ENCODE measurements around the gene SEC22B. TPM values are rescaled to one million over a fixed set of nuclear protein-coding genes. Genes with fewer than 3 reads are reported as not detected.
"Not testable (repeated sequence)": the region's sequence is repeated elsewhere in the genome, so short reads cannot be mapped to it uniquely, and the experiment has no call there.

SEC22B gene
- total RNA-seq, 1 donor = 15.9 TPM

DNA sequence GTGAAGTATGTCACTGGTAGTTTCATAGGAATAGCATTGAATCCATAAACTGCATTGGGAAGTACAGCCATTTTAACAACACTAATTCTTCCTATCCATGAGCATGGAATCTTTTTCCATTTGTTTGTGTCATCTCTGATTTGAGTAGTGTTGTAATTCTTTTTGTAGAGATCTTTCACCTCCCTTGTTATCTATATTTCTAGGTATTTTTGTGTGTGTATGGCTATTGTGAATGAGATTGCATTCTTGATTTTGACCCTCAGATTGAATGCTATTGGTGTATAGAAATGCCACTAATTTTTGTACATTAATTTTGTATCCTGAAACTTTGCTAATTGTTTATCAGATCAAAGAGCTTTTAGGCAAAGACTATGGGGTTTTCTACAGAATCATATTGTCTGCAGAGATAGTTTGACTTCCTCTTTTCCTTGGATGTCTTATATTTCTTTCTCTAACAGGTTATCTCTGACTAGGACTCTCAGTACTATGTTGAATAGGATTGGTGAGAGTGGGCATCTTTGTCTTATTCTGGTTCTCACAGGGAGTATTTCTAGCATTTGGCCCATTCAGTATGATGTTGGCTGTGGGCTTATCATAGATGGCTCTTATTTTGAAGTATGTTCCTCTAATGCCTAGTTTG is 26.8 kb downstream of the SEC22B start:
- not testable (repeated sequence) for DNase-seq (ENCODE audit: low read depth in 2 of 3, low spot score in 2 of 3)

DNA sequence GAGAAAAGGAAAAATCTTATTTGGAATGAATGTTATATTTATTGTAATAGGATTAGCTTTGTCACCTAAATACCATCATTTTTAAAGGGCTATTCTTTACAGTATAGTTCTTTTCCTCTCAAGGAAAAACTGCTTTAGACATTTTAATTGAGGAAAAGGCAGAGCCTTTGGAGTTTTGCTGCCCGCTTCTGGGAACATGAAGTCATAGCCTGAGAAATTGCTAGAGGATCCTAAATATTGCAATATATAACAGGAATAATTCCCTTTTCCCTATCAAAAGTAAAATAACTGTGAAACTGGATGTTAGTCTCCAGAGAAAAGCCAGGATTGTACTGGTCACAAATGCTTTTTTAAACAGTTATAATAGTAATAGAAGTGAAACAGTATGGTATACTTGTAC is 30.5 kb downstream of the SEC22B start:
- not testable (repeated sequence) for DNase-seq (ENCODE audit: low read depth in 2 of 3, low spot score in 2 of 3)

DNA sequence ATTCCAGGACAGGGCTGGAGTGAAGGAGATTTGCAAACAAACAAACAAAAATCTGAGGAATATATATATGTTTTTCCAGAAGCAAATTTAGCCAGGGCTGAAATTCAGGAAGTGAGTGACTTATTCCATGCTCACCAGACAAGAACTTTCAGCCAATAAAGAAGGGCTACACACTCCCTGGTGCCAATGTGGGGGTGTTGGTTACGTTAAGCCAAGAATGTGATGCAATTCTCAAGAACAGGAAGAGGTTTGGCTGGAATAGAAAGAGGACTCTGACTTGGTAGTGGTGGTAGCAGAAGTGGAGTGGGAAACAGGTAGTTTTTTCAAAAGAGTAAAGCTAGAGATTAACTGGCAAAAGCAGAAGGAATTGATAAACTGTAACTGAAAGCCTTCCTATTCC is 31.7 kb downstream of the SEC22B start:
- not testable (repeated sequence) for DNase-seq (ENCODE audit: low read depth in 2 of 3, low spot score in 2 of 3)

DNA sequence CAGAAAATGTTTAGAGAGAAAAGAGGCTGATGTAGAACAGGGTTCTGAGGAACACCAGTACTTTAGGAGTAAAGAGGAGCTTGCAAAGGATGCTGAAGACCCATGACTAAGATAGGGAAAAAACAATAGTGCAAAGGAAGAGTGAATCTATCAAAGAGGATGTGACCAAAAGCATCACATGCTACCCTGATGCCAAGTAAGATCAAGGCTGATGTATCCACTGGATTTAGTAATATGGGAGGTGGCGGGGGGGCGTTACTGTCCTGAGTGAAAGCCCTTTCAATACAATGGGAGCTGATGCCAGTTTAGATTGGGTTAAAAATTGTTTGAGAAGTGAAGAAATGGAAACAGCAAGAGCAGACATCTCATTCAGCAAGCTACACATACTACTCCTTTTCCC is 32.2 kb downstream of the SEC22B start:
- not testable (repeated sequence) for DNase-seq (ENCODE audit: low read depth in 2 of 3, low spot score in 2 of 3)

DNA sequence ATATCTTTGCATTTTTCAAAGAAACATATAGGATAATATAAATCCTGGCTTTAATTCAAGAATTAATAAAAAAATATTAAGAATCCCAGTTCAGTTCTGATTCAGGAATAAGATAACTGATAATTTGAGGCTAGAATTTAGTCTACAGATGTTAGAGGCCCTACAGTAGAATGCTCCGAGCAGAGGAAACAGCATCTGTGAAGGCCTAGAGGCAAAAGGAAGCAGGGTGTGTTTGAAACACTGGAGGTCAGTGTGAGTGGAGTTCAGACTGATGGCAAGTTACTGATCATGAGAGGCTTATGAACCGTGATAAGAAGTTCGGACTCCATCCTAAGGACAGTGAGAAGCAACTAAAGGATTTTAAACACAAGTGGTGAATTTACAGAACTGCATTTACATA is 33.0 kb downstream of the SEC22B start:
- not testable (repeated sequence) for DNase-seq (ENCODE audit: low read depth in 2 of 3, low spot score in 2 of 3)

DNA sequence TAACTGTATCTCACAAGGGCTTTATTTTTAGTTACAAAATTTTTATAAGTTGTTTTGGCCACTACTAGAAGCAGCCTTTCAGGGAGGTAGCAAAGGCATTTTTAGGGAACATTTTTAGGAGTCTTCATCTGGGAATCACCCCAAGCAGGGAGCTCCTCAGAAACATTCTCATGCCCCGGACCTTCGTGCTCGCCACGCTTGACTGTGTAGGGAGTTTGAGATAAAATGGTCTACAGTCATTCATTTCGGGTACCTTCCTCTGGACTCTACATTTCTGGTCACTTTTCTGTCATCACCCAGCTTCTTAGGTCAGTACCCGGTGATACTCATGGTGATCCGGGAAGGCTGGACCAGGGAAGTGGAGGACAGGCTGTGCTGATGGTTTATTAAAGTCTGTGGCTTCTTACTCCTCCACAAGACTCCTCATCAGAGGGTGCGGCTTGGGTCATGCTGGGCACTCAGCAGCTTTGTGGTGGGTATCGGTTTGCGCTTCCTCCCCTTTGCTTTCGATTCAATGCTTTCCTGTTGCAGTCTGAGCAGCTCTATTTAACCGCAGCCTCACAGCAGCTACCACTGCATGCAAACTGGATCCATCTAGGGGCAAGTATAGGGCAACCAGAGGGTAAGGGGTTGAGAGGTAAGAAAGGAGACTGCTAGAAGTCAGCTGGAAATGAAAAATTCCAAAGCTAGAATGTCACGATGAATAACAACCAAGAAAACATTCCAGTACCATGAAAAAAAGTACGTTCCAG is 33.6 kb downstream of the SEC22B start:
- DNase-seq (ENCODE audit: low read depth in 2 of 3, low spot score in 2 of 3) = peak in 2 of 3 donors; percentile 50 to 79

DNA sequence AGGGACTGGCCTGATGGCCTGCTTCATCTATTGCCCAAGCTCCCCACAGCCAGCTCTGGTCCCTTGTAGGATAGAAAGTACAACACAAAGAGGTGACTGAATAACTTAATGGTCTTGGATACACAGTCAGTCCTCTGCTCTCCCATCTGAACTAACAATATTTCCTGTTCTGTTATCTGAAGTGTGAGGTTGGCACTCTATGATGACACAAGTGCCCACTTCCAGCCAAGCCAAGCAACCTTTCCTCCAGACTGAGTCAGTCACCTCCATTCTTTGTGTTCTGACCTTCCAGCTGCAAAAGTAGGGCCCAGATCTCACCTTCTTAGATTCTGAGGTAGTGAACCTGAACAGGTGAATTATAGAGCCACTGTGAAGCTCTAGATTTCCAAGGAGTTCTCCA is 34.5 kb downstream of the SEC22B start:
- DNase-seq (ENCODE audit: low read depth in 2 of 3, low spot score in 2 of 3) = not testable (repeated sequence)

DNA sequence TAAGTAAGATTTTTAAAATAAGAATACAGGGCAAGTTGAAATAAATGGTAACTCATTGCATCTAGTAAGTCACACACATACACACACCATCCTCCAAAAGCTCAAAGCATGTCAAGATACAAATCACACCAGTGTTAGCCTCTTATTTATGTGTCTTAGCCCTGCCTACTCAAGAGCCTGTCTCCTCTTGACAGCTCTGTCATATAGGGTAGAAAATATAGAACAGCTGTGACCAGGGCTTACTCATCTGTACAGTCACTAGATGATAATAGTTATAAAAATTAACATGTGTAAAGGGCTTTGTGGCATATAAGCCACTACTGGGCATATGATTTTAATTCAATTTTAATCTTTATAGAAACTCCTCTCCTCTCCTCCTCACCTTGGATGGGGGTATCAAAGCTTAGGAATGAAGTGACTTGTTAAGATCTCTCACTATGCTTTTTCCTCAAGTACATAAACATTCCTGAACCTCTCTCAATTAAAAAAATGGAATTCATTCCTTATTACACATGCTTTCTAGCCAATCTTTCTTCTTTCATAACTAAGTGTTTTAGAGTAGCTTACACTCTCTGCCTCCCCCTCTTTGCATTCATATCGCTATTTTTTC is 35.6 kb downstream of the SEC22B start:
- not testable (repeated sequence) for DNase-seq (ENCODE audit: low read depth in 2 of 3, low spot score in 2 of 3)

DNA sequence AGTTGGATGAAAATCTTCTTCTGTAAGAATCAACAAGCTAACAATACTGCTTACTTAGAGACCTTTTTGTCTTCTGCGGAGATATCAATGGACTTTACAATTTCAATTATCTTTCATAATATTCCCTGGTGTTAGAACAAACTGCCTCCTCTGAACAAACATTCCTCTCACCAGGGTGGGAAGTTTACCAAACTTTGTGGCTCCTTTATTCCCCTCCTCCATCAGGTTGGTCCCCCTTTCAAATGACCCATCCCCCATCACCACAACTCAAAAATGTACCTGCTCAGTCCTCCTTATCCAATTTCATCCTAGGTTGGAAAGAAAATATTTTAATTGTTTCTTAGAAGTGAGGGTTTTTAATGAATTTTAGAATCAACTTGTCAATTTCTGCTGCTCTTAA is 40.2 kb downstream of the SEC22B start:
- not testable (repeated sequence) for DNase-seq (ENCODE audit: low read depth in 2 of 3, low spot score in 2 of 3)

DNA sequence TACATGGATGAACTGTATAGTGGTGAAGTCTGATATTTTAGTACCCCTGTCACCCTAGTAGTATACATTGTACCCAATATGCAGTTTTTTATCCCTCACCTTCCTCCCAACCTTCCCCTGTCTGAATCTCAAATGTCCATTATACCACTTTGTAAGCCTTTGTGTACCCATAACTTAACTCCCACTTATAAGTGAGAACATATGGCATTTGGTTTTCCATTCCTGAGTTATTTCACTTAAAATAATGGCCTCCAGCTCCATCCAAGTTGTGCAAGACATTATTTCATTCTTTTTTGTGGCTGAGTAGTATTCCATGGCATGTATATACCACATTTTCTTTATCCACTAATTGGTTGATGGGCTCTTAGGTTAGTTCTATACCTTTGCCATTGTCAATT is 42.4 kb downstream of the SEC22B start:
- not testable (repeated sequence) for DNase-seq (ENCODE audit: low read depth in 2 of 3, low spot score in 2 of 3)

DNA sequence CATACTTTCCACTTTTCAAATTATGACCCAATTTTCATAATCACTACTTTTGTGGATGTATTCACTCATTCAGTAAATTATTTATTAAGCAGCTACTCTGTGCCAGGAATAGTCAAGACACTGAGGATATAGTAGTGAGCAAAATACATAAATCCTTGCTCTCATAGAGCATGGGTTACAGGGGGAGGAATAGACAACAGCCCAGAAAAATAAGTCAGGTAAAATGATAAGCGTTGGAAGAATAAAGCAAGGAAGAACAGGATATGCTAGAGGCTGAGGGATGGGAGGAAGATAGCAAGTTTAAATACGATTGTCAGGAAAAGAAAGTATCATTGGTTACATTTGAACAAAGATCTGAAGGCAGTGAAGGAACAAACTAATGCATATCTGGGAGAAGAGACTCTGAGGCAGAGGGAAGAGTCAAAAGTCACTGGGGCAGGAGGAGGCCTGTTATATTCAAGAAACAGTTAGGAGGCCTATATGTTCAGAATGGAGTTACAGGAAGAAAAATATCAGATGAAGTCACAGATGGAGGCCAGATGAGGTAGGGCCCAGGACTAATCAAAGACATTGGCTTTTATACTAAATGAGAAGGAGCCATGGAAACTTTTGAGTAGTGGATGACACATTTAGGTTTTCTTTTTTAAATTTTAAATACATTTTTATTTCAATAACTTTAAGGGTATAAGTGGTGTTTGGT is 42.9 kb downstream of the SEC22B start:
- DNase-seq (ENCODE audit: low read depth in 2 of 3, low spot score in 2 of 3) = no peak

DNA sequence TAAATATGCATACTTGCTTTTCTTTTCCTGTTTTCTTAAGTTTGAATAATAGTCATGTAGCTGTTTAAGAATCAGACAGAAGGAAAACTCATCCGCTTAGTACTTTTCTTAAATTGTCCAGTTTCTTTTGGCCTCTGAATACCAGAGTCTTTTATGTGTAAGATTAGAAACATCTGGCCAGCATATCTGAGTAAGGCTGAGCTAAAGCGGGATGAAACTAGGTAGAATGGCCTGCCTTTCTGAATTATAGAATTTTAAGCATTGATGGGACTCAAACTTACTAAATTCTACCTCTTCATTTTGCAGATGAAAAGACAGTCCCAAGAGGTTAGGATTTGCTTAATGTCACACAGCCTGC is 43.9 kb downstream of the SEC22B start:
- not testable (repeated sequence) for DNase-seq (ENCODE audit: low read depth in 2 of 3, low spot score in 2 of 3)

DNA sequence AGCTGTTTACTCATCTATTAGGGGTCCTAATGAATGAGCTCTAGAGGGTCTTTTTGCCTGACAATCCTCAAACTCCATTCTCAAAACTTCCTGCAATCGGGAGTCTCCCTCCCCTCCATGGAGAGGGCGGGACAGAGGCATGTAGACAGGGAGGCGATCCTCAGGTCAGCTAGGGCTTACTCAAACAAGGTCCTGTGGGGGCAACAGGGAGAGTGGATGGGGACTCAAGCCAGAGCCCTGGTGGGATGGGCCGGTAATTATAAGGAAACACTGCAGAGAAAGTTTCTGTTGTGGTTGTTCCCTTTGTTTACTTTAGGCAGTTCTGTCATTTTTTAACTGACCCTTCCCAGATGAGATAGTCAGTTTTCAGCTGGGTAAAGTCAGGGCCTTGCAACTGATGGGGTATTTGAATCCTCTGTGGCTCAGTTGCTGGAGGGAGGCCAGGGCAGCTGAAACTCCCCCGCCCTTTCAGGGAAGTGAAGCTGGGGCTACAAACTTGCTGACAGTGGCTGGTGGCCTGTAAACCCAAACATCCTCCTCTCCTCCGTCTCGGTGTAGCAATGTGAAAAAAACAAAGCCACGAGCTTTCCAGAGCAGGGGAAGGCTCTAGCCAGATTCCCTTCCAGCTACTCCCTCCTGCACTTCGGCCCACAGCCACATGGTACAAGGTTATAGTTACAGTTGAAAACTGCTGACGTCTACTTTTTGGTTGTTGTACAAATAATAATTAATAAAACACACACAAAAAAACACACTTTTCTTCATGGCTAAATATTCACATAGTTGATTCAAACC is 44.5 kb downstream of the SEC22B start:
- not testable (repeated sequence) for DNase-seq (ENCODE audit: low read depth in 2 of 3, low spot score in 2 of 3)

DNA sequence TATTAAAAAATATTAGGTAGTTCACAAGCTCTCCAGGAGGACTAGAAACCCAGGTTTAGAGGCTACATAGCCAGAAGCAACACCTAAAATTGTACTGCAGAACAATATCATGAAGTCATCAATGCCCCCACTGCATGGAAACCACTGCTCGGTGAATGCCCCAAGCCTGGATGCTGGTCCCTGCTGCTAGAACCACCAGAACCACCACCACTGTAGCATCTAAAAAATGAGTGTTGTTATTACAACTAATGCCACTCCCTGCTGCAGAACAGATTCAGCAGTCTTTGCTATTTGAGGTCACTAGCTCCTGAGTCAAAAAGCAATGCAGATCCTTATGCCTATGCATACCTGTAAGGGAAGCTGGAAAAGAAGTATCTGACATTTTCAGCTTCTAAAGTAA is 48.4 kb downstream of the SEC22B start:
- DNase-seq (ENCODE audit: low read depth in 2 of 3, low spot score in 2 of 3) = not testable (repeated sequence)

DNA sequence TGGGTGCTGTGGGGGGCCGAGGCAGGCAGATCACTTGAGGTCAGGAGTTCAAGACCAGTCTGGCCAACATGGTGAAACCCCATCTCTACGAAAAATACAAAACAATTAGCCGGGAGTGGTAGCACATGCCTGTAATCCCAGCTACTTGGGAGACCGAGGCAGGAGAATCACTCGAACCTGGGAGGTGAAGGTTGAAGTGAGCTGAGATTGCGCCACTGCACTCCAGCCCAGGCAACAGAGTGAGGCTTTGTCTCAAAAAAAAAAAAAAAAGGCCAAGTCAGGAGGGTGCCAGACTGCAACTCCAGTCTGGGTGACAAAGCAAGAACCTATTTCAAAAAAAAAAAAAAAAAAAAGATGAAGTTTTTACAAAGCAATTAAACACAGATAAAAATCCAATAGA is 50.1 kb downstream of the SEC22B start:
- DNase-seq (ENCODE audit: low read depth in 2 of 3, low spot score in 2 of 3) = not testable (repeated sequence)

DNA sequence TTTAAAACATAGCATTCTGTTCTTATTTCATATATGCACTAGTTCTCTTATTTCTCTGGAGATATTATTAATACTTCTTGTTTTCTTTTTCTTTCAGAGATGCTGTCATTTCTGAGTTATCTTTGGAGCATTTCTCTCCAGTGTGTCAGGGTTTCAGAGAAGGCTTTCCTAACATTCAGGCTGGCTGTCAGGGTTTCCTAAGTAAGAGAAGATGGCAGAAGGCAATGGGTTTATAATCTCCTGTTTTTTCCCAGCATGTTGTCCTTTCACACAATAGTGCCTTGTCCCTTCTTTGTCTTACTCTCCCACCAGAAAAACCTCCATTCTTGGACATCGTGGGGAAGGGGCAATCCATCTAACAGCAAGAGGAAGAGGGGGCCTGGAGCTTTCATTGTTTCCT is 51.7 kb downstream of the SEC22B start:
- not testable (repeated sequence) for DNase-seq (ENCODE audit: low read depth in 2 of 3, low spot score in 2 of 3)

DNA sequence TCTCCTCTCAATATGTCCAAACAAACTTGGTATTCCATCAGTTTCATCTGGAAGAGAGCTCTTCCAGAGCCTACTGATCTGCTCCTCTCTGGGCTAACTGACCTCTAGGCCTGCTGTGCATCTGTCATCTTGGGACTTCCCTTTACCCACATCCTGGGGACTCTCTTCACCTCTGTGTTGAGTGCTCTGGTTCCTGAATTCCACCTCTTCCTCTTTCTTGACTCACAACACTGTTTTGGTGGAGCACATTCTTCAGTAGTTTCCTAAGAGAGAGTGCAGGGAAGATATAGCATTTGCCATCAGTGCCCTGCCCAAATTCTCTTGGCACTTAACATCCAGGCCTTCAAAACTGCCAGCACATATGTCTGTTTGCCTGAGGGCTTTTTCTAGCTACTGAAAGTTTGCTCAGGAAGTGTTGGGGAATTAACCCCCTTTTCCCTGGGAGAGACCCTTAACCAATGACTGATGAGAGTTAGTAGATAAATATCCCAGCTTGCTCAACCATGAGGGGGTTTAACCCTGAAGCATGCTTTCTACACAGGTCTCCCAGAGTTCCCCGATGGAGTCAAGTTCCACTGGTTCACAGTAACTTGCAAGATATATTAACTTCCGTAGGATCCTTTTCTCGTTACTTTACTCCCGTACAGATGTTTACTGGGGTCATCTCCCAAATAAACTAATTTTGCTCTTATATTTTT is 52.4 kb downstream of the SEC22B start:
- DNase-seq (ENCODE audit: low read depth in 2 of 3, low spot score in 2 of 3) = not testable (repeated sequence)

DNA sequence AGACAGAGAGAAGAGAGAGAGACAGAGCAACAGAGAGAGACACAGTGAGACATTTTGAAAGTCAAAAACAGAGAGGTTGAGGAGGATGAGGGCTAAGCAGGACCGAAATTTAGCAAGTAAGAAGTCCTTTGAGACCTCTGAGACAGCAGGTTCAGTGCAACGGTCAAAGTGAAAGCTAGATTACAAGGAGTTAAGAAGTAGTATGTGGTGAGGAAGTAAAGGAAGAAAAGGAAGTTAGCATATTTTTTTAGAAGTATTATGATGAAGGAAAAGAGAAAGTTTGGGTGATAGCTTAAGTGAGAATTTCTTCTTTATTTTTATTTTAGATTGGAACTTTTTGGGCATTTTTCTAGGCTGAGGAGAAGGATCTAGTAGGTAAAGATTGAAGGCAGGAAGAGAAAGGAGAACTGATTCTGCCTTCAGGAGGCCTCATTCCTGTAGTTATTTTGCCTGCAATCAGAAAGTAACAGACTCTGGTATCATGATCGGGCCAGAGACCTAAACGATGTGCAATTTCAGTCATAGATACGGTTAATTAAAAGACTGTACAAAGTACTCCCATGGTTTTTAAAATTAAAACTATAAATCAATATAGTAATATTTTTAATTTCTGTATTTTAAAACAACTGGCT is 53.9 kb downstream of the SEC22B start:
- not testable (repeated sequence) for DNase-seq (ENCODE audit: low read depth in 2 of 3, low spot score in 2 of 3)

DNA sequence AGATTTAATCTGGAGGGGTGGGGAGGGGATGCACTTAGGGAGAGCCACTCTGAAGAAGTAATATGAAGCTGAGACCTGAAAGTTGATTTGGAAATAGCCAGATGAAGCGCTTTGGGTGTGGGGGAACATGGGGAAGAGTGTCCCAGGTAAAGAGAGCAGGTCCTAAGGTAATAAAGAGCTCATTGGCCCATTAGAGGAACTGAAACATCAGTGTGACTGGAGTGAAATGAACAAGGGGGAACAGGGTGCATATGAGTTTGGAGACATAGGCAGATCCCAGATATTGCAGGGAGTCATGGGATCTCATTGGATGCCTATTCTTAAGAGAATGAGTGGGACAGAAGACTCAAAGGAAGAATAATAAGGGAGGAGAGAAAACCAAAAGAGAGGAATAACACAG is 54.5 kb downstream of the SEC22B start:
- DNase-seq (ENCODE audit: low read depth in 2 of 3, low spot score in 2 of 3) = not testable (repeated sequence)

All from hematopoietic multipotent progenitor cell (in vitro differentiated cells).